Stimulated activated naive CD4-positive, alpha-beta T cell treated with Interleukin-2 at 50 U/mL for 16 hours (primary cell): ENCODE data around the gene PTRH1.

Source experiments
- DNase-seq: peaks from one replicate; lab custom pipeline; 2025; lab: John Stamatoyannopoulos, UW

PTRH1 gene

GRCh38 chr9:127741831-127742434, 26.5 kb upstream of the PTRH1 start:
- no peak for DNase-seq

- DNase-seq, result no peak
Observed at GRCh38 chr9:127739614-127740330, 24.3 kb upstream of the PTRH1 start.

- DNase-seq, result no peak
Observed at GRCh38 chr9:127738666-127739065, 23.2 kb upstream of the PTRH1 start.

GRCh38 chr9:127735530-127736185, 20.2 kb upstream of the PTRH1 start:
- DNase-seq, result no peak

- peak; percentile 98 for DNase-seq
Observed at GRCh38 chr9:127734747-127735529, 19.5 kb upstream of the PTRH1 start, which contains the start of gene TOR2A. Gene TOR2A, minus strand, starts transcription at chr9:127735294. Its CDS starts 24 bp downstream, at chr9:127735270.

GRCh38 chr9:127734247-127734746, 18.8 kb upstream of the PTRH1 start:
- no peak for DNase-seq

- no peak for DNase-seq
Observed at GRCh38 chr9:127733614-127734013, 18.2 kb upstream of the PTRH1 start.

GRCh38 chr9:127732444-127732843, 17.0 kb upstream of the PTRH1 start:
- DNase-seq, result no peak

- no peak for DNase-seq
Observed at GRCh38 chr9:127731938-127732337, 16.5 kb upstream of the PTRH1 start.

- no peak for DNase-seq
Observed at GRCh38 chr9:127730799-127731410, 15.4 kb upstream of the PTRH1 start.

GRCh38 chr9:127730262-127730661, 14.8 kb upstream of the PTRH1 start:
- DNase-seq, result no peak

GRCh38 chr9:127729522-127730256, 14.2 kb upstream of the PTRH1 start:
- no peak for DNase-seq

- no peak for DNase-seq
Observed at GRCh38 chr9:127728808-127729207, 13.3 kb upstream of the PTRH1 start.

GRCh38 chr9:127726871-127727270, 11.4 kb upstream of the PTRH1 start:
- no peak for DNase-seq

GRCh38 chr9:127724012-127724411, 8.5 kb upstream of the PTRH1 start:
- DNase-seq, result no peak

- DNase-seq, result no peak
Observed at GRCh38 chr9:127723444-127723843, 8.0 kb upstream of the PTRH1 start.

- no peak for DNase-seq
Observed at GRCh38 chr9:127723013-127723412, 7.5 kb upstream of the PTRH1 start.

GRCh38 chr9:127722055-127722745, 6.7 kb upstream of the PTRH1 start:
- no peak for DNase-seq

GRCh38 chr9:127721391-127721821, 5.9 kb upstream of the PTRH1 start:
- DNase-seq, result no peak

- DNase-seq, result no peak
Observed at GRCh38 chr9:127720865-127721227, 5.4 kb upstream of the PTRH1 start.
